Activated CD4-positive, alpha-beta memory T cell treated with anti-CD3 and anti-CD28 coated beads, Interleukin-2, amount 10 ng/mL, durations not matched to agents 7 days and 5 days (primary cell): ENCODE data around the gene ANGEL1. TPM values are rescaled to one million over a fixed set of nuclear protein-coding genes. Genes with fewer than 3 reads are reported as not detected.

Experiments used
- CTCF ChIA-PET: fragments of 350-600 bp; sonication (Branson Sonifier 250); formaldehyde crosslinking; loops from one replicate; lab custom pipeline; 2021; ENCODE audit warnings: antibody characterized with exemption, inconsistent platforms; lab: Charles Lee
- POLR2A ChIA-PET: fragments of 350-600 bp; sonication (Branson Sonifier 250); formaldehyde crosslinking; loops from one replicate; lab custom pipeline; 2021; ENCODE audit warnings: antibody characterized with exemption; lab: Charles Lee
- DNase-seq: peaks from one replicate; pipeline ENCODE4 v3.0.0-alpha.2; 2020
- H3K27ac Mint-ChIP-seq: one replicate; pipeline ENCODE4 v1.8.0; 2021; ENCODE audit warnings: mild to moderate bottlenecking, mixed read lengths
- H3K27me3 Mint-ChIP-seq: one replicate; pipeline ENCODE4 v1.8.0; 2021; ENCODE audit warnings: mixed read lengths
- H3K36me3 Mint-ChIP-seq: one replicate; pipeline ENCODE4 v1.8.0; 2021; ENCODE audit warnings: low read depth, mixed read lengths
- H3K4me1 Mint-ChIP-seq: one replicate; pipeline ENCODE4 v1.8.0; 2021; ENCODE audit warnings: mixed read lengths
- H3K4me3 Mint-ChIP-seq: one replicate; pipeline ENCODE4 v1.8.0; 2021; ENCODE audit warnings: mild to moderate bottlenecking, mixed read lengths
- H3K9me3 Mint-ChIP-seq: one replicate; pipeline ENCODE4 v1.8.0; 2021; ENCODE audit warnings: mixed read lengths
- total RNA-seq, 2 experiments: library from RNA; stranded (reverse); gene quantifications; one replicate each; pipeline ENCODE4 v1.2.3, GENCODE V29; 2021

Gene ANGEL1
- total RNA-seq, 2 experiments from 2014 or later, result 9.9 to 11.0 TPM

- H3K4me1 Mint-ChIP-seq, result no peaks in the 10 kb centered on the region
- no peak for DNase-seq
- ChIA-PET POLR2A (no interaction called here), CTCF (no interaction called here)
- H3K36me3 Mint-ChIP-seq, result no peaks in the 10 kb centered on the region
- no peak overlapping the region for H3K4me3 Mint-ChIP-seq
- H3K27ac Mint-ChIP-seq, result no peak overlapping the region
- H3K27me3 Mint-ChIP-seq, result peaks cover 16% of the 10 kb centered on the region
- H3K9me3 Mint-ChIP-seq, result no peaks in the 10 kb centered on the region
Measured at GRCh38 chr14:76753541-76754198, 59.0 kb downstream of the ANGEL1 start.

GRCh38 chr14:76752744-76753143 lies 59.9 kb downstream of the ANGEL1 start:
- POLR2A ChIA-PET, result no interaction called here

GRCh38 chr14:76742966-76743365 lies 69.7 kb downstream of the ANGEL1 start:
- no peak overlapping the region for H3K4me3 Mint-ChIP-seq
- peaks cover 17% of the 10 kb centered on the region for H3K9me3 Mint-ChIP-seq
- H3K36me3 Mint-ChIP-seq, result peaks cover 10% of the 10 kb centered on the region
- DNase-seq, result no peak
- H3K4me1 Mint-ChIP-seq, result no peaks in the 10 kb centered on the region
- no peak overlapping the region for H3K27ac Mint-ChIP-seq
- ChIA-PET POLR2A (no interaction called here), CTCF (no interaction called here)
- peaks cover 43% of the 10 kb centered on the region for H3K27me3 Mint-ChIP-seq

More at GRCh38 chr14:76752744-76753143, 59.9 kb downstream of the ANGEL1 start:
- Mint-ChIP-seq H3K27me3 (peaks cover 11% of the 10 kb centered on the region), H3K36me3 (no peaks in the 10 kb centered on the region), H3K4me1 (no peaks in the 10 kb centered on the region), H3K4me3 (no peak overlapping the region), H3K9me3 (no peaks in the 10 kb centered on the region), H3K27ac (no peak overlapping the region)
- CTCF ChIA-PET, result no interaction called here
- DNase-seq, result no peak

- ChIA-PET CTCF (no interaction called here), POLR2A (no interaction called here)
- peaks cover 10% of the 10 kb centered on the region for H3K36me3 Mint-ChIP-seq
- H3K9me3 Mint-ChIP-seq, result peaks cover 17% of the 10 kb centered on the region
- H3K27me3 Mint-ChIP-seq, result peaks cover 47% of the 10 kb centered on the region
- no peaks in the 10 kb centered on the region for H3K4me1 Mint-ChIP-seq
- DNase-seq, result no peak
- H3K4me3 Mint-ChIP-seq, result no peak overlapping the region
- no peak overlapping the region for H3K27ac Mint-ChIP-seq
Measured at GRCh38 chr14:76742185-76742584, 70.5 kb downstream of the ANGEL1 start.

GRCh38 chr14:76741074-76741473 lies 71.6 kb downstream of the ANGEL1 start:
- ChIA-PET POLR2A (no interaction called here), CTCF (no interaction called here)
- H3K4me3 Mint-ChIP-seq, result no peak overlapping the region
- peaks cover 49% of the 10 kb centered on the region for H3K27me3 Mint-ChIP-seq
- no peak for DNase-seq
- peaks cover 17% of the 10 kb centered on the region for H3K9me3 Mint-ChIP-seq
- H3K36me3 Mint-ChIP-seq, result peaks cover 10% of the 10 kb centered on the region
- no peaks in the 10 kb centered on the region for H3K4me1 Mint-ChIP-seq
- no peak overlapping the region for H3K27ac Mint-ChIP-seq

Other genes with a start within 250 kb of the ANGEL1 start
- gene VASH1, start 51.4 kb downstream of the ANGEL1 start, total RNA-seq, result 1 to 10 TPM; 2.5 to 2.6 TPM
- gene LRRC74A, start 13.5 kb upstream of the ANGEL1 start, total RNA-seq, result not detected
- 10 to 100 TPM; 39.0 to 39.3 TPM for gene IRF2BPL, start 215.8 kb upstream of the ANGEL1 start, total RNA-seq